WTC11 (cell line): ENCODE measurements around the gene CFAP221. TPM values are rescaled to one million over a fixed set of nuclear protein-coding genes. Genes with fewer than 3 reads are reported as not detected.

Experiments used
- ATAC-seq: fragments of 200-7000 bp; cut with Tn5 transposase; 2 replicates; pipeline ENCODE4 v1.10.0; 2021; ENCODE audit warnings: mild to moderate bottlenecking, moderate library complexity
- CTCF ChIA-PET: fragments of 300-600 bp; sonication (Branson Sonifier 250); formaldehyde crosslinking; loops from one replicate; lab custom pipeline; 2021; ENCODE audit warnings: antibody characterized with exemption; lab: Charles Lee
- POLR2A ChIA-PET: fragments of 350-600 bp; sonication (Branson Sonifier 250); formaldehyde crosslinking; loops from one replicate; lab custom pipeline; 2021; ENCODE audit warnings: antibody characterized with exemption; lab: Charles Lee
- DNase-seq: peaks from one replicate; pipeline ENCODE4 v3.0.0; 2021; ENCODE audit warnings: low spot score
- H3K27ac Mint-ChIP-seq: 2 replicates; pipeline ENCODE4 v1.8.0; 2021; ENCODE audit warnings: mixed read lengths
- H3K27me3 Mint-ChIP-seq: 2 replicates; pipeline ENCODE4 v1.8.0; 2021; ENCODE audit warnings: low read depth, mild to moderate bottlenecking, moderate library complexity, mixed read lengths
- H3K36me3 Mint-ChIP-seq: 2 replicates; pipeline ENCODE4 v1.8.0; 2021; ENCODE audit warnings: mixed read lengths
- H3K4me1 Mint-ChIP-seq: 2 replicates; pipeline ENCODE4 v1.8.0; 2022; ENCODE audit warnings: mixed read lengths
- H3K4me3 Mint-ChIP-seq: 2 replicates; pipeline ENCODE4 v1.8.0; 2021; ENCODE audit warnings: mild to moderate bottlenecking, moderate library complexity, mixed read lengths
- H3K9me3 Mint-ChIP-seq: 2 replicates; pipeline ENCODE4 v1.8.0; 2021; ENCODE audit warnings: mixed read lengths
- CBFB ChIP-seq: sonication (generic); formaldehyde crosslinking; IDR thresholded peaks from 2 replicates; pipeline ENCODE4 v1.8.1; 2022; ENCODE audit warnings: mild to moderate bottlenecking, low read depth, missing genetic modification reagents
- CREM ChIP-seq: sonication (generic); formaldehyde crosslinking; IDR thresholded peaks from 2 replicates; pipeline ENCODE4 v1.8.1; 2022; ENCODE audit warnings: mild to moderate bottlenecking, missing genetic modification reagents, moderate library complexity
- ELF4 ChIP-seq: sonication (generic); formaldehyde crosslinking; IDR thresholded peaks from 2 replicates; pipeline ENCODE4 v1.8.1; 2022; ENCODE audit warnings: low read depth, mild to moderate bottlenecking, moderate library complexity, missing genetic modification reagents
- ESRRA ChIP-seq: sonication (generic); formaldehyde crosslinking; IDR thresholded peaks from 2 replicates; pipeline ENCODE4 v1.8.1; 2022; ENCODE audit warnings: mild to moderate bottlenecking, missing genetic modification reagents, borderline replicate concordance
- ETV6 ChIP-seq: sonication (generic); formaldehyde crosslinking; IDR thresholded peaks from 2 replicates; pipeline ENCODE4 v1.8.1; 2022; ENCODE audit warnings: mild to moderate bottlenecking, missing genetic modification reagents
- FOXJ3 ChIP-seq: sonication (generic); formaldehyde crosslinking; IDR thresholded peaks from 2 replicates; pipeline ENCODE4 v1.9.0; 2021; ENCODE audit warnings: missing genetic modification reagents, mild to moderate bottlenecking, borderline replicate concordance
- GRHL2 ChIP-seq: fragments of 250-450 bp; sonication (Bioruptor Pico); IDR thresholded peaks from 2 replicates; pipeline ENCODE4 v1.8.0; 2022; ENCODE audit warnings: mild to moderate bottlenecking, moderate library complexity; ENCODE audit not compliant: insufficient replicate concordance, severe bottlenecking
- MXD4 ChIP-seq: fragments of 250-450 bp; sonication (Bioruptor Pico); IDR thresholded peaks from 2 replicates; pipeline ENCODE4 v1.8.0; 2021; ENCODE audit warnings: mild to moderate bottlenecking, moderate library complexity, borderline replicate concordance
- NFYB ChIP-seq: sonication (generic); formaldehyde crosslinking; conservative IDR thresholded peaks from 2 replicates; pipeline ENCODE4 v1.8.0; 2022; ENCODE audit warnings: low read depth, missing genetic modification reagents
- NR1H2 ChIP-seq: sonication (generic); formaldehyde crosslinking; IDR thresholded peaks from 2 replicates; pipeline ENCODE4 v1.9.0; 2021; ENCODE audit warnings: mild to moderate bottlenecking, moderate library complexity, missing genetic modification reagents
- NR3C1 ChIP-seq: sonication (generic); formaldehyde crosslinking; conservative IDR thresholded peaks from 2 replicates; pipeline ENCODE4 v1.8.1; 2023; ENCODE audit warnings: low read depth, mild to moderate bottlenecking, missing genetic modification reagents
- RORB ChIP-seq: fragments of 250-450 bp; sonication (Bioruptor Pico); IDR thresholded peaks from 2 replicates; pipeline ENCODE4 v1.9.0; 2021; ENCODE audit warnings: mild to moderate bottlenecking
- SMAD4 ChIP-seq: sonication (generic); formaldehyde crosslinking; IDR thresholded peaks from 2 replicates; pipeline ENCODE4 v1.8.0; 2022; ENCODE audit warnings: mild to moderate bottlenecking, missing genetic modification reagents
- TCF7 ChIP-seq: sonication (generic); formaldehyde crosslinking; IDR thresholded peaks from 2 replicates; pipeline ENCODE4 v1.8.0; 2022; ENCODE audit warnings: mild to moderate bottlenecking, low read depth, missing genetic modification reagents, moderate library complexity
- TEAD4 ChIP-seq: sonication (generic); formaldehyde crosslinking; IDR thresholded peaks from 2 replicates; pipeline ENCODE4 v1.8.0; 2022; ENCODE audit warnings: mild to moderate bottlenecking, missing genetic modification reagents
- ZNF232 ChIP-seq: sonication (generic); formaldehyde crosslinking; IDR thresholded peaks from 2 replicates; pipeline ENCODE4 v1.8.0; 2022; ENCODE audit warnings: mild to moderate bottlenecking, missing genetic modification reagents
- ZNF396 ChIP-seq: fragments of 250-450 bp; sonication (Bioruptor Pico); IDR thresholded peaks from 2 replicates; pipeline ENCODE4 v1.8.0; 2021; ENCODE audit warnings: mild to moderate bottlenecking, moderate library complexity, borderline replicate concordance
- total RNA-seq: library from RNA; stranded (reverse); gene quantifications from 3 replicates; pipeline ENCODE4 v1.2.3, GENCODE V29; 2021
- TF ChIP-seq, protein P1 (sequence below): sonication (generic); formaldehyde crosslinking; IDR thresholded peaks from 2 replicates; pipeline ENCODE4 v1.8.1; 2022; ENCODE audit warnings: mild to moderate bottlenecking, missing genetic modification reagents, moderate library complexity, borderline replicate concordance
- TF ChIP-seq, protein P2 (sequence below): sonication (generic); formaldehyde crosslinking; IDR thresholded peaks from 2 replicates; pipeline ENCODE4 v1.8.0; 2023; ENCODE audit warnings: missing genetic modification reagents, mild to moderate bottlenecking, borderline replicate concordance
- TF ChIP-seq, protein P3 (sequence below): fragments of 250-450 bp; sonication (Bioruptor Pico); IDR thresholded peaks from 2 replicates; pipeline ENCODE4 v2.1.2; 2022; ENCODE audit warnings: mild to moderate bottlenecking, moderate library complexity
- TF ChIP-seq, protein P4 (sequence below): sonication (generic); formaldehyde crosslinking; IDR thresholded peaks from 2 replicates; pipeline ENCODE4 v1.8.1; 2023; ENCODE audit warnings: mild to moderate bottlenecking, missing genetic modification reagents, moderate library complexity
- TF ChIP-seq, protein P5 (sequence below): sonication (generic); formaldehyde crosslinking; IDR thresholded peaks from 2 replicates; pipeline ENCODE4 v1.8.0; 2022; ENCODE audit warnings: mild to moderate bottlenecking, missing genetic modification reagents
- TF ChIP-seq, protein P6 (sequence below): fragments of 250-450 bp; sonication (Bioruptor Pico); IDR thresholded peaks from 2 replicates; pipeline ENCODE4 v1.9.0; 2021; ENCODE audit warnings: moderate library complexity, mild to moderate bottlenecking, inconsistent platforms, borderline replicate concordance
- TF ChIP-seq, protein P7 (sequence below): fragments of 200-600 bp; IDR thresholded peaks from 2 replicates; pipeline ENCODE4 v1.8.0; 2022; ENCODE audit warnings: antibody characterized with exemption
- TF ChIP-seq, protein P8 (sequence below): sonication (generic); formaldehyde crosslinking; conservative IDR thresholded peaks from 2 replicates; pipeline ENCODE4 v1.8.1; 2022; ENCODE audit warnings: mild to moderate bottlenecking, missing genetic modification reagents
- TF ChIP-seq, protein P9 (sequence below): sonication (generic); formaldehyde crosslinking; IDR thresholded peaks from 2 replicates; pipeline ENCODE4 v1.8.1; 2022; ENCODE audit warnings: low read depth, missing genetic modification reagents, borderline replicate concordance

The CFAP221 gene
- total RNA-seq, 1 experiment from 2014 or later: 0.35 TPM

DNA sequence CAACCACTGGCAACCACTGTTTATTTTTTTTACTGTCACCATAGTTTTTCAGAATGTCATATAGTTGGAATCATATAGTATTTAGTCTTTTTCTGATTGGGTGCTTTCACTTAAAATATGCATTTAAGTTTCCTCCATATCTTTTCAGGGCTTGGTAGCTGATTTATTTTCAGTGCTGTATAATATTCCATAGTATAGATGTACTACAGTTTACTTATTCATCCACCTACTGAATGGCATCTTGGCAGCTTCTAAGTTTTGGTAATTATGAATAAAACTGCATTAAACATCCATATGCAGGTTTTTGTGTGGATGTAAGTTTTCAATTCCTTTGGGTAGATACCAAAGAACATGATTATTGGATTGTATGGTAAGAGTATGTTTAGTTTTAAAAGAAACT, 23.0 kb downstream of the CFAP221 start:
- H3K27me3 Mint-ChIP-seq: no peaks in the 10 kb centered on the region

DNA sequence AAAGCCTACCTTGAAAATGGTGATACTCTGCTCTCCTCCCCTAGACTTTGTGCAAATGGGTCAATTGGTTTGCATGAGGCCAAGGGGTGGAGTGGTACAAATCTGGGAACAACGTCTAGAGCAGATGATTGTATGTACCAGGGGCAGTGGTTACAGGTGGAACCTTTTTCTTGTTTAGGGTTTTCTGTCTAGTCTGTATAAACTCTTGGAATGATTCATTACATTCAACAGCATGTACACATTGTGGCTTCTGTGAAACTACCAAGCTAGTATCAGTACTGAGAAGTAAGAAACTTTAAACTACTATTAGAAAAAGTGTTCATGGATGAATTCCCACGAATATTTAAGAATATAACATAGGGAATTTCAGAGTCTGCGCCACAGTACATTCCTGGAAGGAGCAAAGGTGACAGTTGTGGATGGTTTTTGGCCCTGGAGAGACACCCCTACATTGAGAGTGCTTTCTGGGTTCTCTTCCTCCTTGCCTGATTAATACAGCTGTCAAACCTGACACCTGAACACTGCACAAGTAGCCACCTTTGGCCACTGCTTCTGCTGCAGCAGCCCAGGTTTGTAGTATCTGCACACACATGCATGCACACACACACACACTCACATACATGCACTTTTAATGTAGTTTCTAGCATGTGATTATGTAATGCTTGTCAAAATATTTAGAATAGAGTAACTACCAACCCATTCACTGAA, 30.0 kb downstream of the CFAP221 start:
- Mint-ChIP-seq H3K27ac (no peak overlapping the region), H3K36me3 (no peaks in the 10 kb centered on the region; the same call in 1 of the 2 replicates), H3K9me3 (peaks cover 12% of the 10 kb centered on the region), H3K4me3 (no peak overlapping the region), H3K27me3 (peaks cover 34% of the 10 kb centered on the region), H3K4me1 (no peaks in the 10 kb centered on the region)
- ChIA-PET CTCF (no interaction called here), POLR2A (no interaction called here)
- no peak for DNase-seq
- ATAC-seq: no peak
- no peak for TF ChIP-seq MXD4 (CRISPR knock-in tag)
- TF ChIP-seq ZNF232 (CRISPR knock-in tag): no peak
- no peak for TF ChIP-seq ESRRA (CRISPR knock-in tag)
- no peak for TF ChIP-seq NFYB (CRISPR knock-in tag)
- TF ChIP-seq, protein P1, sequence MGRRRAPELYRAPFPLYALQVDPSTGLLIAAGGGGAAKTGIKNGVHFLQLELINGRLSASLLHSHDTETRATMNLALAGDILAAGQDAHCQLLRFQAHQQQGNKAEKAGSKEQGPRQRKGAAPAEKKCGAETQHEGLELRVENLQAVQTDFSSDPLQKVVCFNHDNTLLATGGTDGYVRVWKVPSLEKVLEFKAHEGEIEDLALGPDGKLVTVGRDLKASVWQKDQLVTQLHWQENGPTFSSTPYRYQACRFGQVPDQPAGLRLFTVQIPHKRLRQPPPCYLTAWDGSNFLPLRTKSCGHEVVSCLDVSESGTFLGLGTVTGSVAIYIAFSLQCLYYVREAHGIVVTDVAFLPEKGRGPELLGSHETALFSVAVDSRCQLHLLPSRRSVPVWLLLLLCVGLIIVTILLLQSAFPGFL (CRISPR knock-in tag): no peak
- TF ChIP-seq RORB (CRISPR knock-in tag): no peak
- no peak for TF ChIP-seq SMAD4
- TF ChIP-seq, protein P2, sequence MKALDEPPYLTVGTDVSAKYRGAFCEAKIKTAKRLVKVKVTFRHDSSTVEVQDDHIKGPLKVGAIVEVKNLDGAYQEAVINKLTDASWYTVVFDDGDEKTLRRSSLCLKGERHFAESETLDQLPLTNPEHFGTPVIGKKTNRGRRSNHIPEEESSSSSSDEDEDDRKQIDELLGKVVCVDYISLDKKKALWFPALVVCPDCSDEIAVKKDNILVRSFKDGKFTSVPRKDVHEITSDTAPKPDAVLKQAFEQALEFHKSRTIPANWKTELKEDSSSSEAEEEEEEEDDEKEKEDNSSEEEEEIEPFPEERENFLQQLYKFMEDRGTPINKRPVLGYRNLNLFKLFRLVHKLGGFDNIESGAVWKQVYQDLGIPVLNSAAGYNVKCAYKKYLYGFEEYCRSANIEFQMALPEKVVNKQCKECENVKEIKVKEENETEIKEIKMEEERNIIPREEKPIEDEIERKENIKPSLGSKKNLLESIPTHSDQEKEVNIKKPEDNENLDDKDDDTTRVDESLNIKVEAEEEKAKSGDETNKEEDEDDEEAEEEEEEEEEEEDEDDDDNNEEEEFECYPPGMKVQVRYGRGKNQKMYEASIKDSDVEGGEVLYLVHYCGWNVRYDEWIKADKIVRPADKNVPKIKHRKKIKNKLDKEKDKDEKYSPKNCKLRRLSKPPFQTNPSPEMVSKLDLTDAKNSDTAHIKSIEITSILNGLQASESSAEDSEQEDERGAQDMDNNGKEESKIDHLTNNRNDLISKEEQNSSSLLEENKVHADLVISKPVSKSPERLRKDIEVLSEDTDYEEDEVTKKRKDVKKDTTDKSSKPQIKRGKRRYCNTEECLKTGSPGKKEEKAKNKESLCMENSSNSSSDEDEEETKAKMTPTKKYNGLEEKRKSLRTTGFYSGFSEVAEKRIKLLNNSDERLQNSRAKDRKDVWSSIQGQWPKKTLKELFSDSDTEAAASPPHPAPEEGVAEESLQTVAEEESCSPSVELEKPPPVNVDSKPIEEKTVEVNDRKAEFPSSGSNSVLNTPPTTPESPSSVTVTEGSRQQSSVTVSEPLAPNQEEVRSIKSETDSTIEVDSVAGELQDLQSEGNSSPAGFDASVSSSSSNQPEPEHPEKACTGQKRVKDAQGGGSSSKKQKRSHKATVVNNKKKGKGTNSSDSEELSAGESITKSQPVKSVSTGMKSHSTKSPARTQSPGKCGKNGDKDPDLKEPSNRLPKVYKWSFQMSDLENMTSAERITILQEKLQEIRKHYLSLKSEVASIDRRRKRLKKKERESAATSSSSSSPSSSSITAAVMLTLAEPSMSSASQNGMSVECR (CRISPR knock-in tag): no peak
- TF ChIP-seq, protein P3, sequence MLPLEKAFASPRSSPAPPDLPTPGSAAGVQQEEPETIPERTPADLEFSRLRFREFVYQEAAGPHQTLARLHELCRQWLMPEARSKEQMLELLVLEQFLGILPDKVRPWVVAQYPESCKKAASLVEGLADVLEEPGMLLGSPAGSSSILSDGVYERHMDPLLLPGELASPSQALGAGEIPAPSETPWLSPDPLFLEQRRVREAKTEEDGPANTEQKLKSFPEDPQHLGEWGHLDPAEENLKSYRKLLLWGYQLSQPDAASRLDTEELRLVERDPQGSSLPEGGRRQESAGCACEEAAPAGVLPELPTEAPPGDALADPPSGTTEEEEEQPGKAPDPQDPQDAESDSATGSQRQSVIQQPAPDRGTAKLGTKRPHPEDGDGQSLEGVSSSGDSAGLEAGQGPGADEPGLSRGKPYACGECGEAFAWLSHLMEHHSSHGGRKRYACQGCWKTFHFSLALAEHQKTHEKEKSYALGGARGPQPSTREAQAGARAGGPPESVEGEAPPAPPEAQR (CRISPR knock-in tag): no peak
- TF ChIP-seq, protein P4, sequence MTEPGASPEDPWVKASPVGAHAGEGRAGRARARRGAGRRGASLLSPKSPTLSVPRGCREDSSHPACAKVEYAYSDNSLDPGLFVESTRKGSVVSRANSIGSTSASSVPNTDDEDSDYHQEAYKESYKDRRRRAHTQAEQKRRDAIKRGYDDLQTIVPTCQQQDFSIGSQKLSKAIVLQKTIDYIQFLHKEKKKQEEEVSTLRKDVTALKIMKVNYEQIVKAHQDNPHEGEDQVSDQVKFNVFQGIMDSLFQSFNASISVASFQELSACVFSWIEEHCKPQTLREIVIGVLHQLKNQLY (CRISPR knock-in tag): no peak
- TF ChIP-seq NR1H2: no peak

More for the DNA sequence above, 23.0 kb downstream of the CFAP221 start:
- TF ChIP-seq, protein P5, sequence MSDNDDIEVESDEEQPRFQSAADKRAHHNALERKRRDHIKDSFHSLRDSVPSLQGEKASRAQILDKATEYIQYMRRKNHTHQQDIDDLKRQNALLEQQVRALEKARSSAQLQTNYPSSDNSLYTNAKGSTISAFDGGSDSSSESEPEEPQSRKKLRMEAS (CRISPR knock-in tag): no peak
- TF ChIP-seq FOXJ3 (CRISPR knock-in tag): no peak
- TF ChIP-seq TCF7 (CRISPR knock-in tag): no peak
- TF ChIP-seq, protein P6, sequence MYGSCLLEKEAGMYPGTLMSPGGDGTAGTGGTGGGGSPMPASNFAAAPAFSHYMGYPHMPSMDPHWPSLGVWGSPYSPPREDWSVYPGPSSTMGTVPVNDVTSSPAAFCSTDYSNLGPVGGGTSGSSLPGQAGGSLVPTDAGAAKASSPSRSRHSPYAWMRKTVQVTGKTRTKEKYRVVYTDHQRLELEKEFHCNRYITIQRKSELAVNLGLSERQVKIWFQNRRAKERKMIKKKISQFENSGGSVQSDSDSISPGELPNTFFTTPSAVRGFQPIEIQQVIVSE: no peak
- no peak for TF ChIP-seq CREM (CRISPR knock-in tag)
- TF ChIP-seq TEAD4 (CRISPR knock-in tag): no peak
- TF ChIP-seq, protein P7, sequence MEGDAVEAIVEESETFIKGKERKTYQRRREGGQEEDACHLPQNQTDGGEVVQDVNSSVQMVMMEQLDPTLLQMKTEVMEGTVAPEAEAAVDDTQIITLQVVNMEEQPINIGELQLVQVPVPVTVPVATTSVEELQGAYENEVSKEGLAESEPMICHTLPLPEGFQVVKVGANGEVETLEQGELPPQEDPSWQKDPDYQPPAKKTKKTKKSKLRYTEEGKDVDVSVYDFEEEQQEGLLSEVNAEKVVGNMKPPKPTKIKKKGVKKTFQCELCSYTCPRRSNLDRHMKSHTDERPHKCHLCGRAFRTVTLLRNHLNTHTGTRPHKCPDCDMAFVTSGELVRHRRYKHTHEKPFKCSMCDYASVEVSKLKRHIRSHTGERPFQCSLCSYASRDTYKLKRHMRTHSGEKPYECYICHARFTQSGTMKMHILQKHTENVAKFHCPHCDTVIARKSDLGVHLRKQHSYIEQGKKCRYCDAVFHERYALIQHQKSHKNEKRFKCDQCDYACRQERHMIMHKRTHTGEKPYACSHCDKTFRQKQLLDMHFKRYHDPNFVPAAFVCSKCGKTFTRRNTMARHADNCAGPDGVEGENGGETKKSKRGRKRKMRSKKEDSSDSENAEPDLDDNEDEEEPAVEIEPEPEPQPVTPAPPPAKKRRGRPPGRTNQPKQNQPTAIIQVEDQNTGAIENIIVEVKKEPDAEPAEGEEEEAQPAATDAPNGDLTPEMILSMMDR: no peak
- TF ChIP-seq GRHL2 (CRISPR knock-in tag): no peak
- TF ChIP-seq, protein P8, sequence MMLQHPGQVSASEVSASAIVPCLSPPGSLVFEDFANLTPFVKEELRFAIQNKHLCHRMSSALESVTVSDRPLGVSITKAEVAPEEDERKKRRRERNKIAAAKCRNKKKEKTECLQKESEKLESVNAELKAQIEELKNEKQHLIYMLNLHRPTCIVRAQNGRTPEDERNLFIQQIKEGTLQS (CRISPR knock-in tag): no peak
- no peak for TF ChIP-seq ETV6 (CRISPR knock-in tag)
- no peak for TF ChIP-seq RORB (CRISPR knock-in tag)
- TF ChIP-seq CBFB (CRISPR knock-in tag): no peak
- no peak for TF ChIP-seq ESRRA (CRISPR knock-in tag)
- no peak for TF ChIP-seq ZNF396 (CRISPR knock-in tag)
- no peak for TF ChIP-seq ELF4 (CRISPR knock-in tag)
- TF ChIP-seq, protein P9, sequence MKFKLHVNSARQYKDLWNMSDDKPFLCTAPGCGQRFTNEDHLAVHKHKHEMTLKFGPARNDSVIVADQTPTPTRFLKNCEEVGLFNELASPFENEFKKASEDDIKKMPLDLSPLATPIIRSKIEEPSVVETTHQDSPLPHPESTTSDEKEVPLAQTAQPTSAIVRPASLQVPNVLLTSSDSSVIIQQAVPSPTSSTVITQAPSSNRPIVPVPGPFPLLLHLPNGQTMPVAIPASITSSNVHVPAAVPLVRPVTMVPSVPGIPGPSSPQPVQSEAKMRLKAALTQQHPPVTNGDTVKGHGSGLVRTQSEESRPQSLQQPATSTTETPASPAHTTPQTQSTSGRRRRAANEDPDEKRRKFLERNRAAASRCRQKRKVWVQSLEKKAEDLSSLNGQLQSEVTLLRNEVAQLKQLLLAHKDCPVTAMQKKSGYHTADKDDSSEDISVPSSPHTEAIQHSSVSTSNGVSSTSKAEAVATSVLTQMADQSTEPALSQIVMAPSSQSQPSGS (CRISPR knock-in tag): no peak
- no peak for TF ChIP-seq NR3C1 (CRISPR knock-in tag)
- ATAC-seq (no peak), DNase-seq (no peak)
- CTCF ChIA-PET: no interaction called here
- H3K36me3 Mint-ChIP-seq: no peaks in the 10 kb centered on the region; the same call in 1 of the 2 replicates
- no peak overlapping the region for H3K27ac Mint-ChIP-seq
- H3K9me3 Mint-ChIP-seq: peaks cover 30% of the 10 kb centered on the region
- H3K4me1 Mint-ChIP-seq: no peaks in the 10 kb centered on the region
- POLR2A ChIA-PET: no interaction called here
- no peak overlapping the region for H3K4me3 Mint-ChIP-seq
